Suprapubic skin (tissue), 4 donors: ENCODE results near the gene HOXC6.

Experiments used
- EP300 ChIP-seq: sonication (generic); formaldehyde crosslinking; IDR thresholded peaks from one replicate; pipeline ENCODE4 v1.6.1; 2017; ENCODE audit warnings: antibody characterized with exemption
- POLR2A ChIP-seq, 2 donors: fragments of 450-650 bp; IDR thresholded peaks; one replicate each; pipeline ENCODE4 v1.6.1; 2017; ENCODE audit warnings: antibody characterized with exemption in 2 of 2, mild to moderate bottlenecking in 2 of 2, moderate library complexity in 2 of 2
- POLR2AphosphoS5 ChIP-seq, 3 donors: sonication (generic); formaldehyde crosslinking; IDR thresholded peaks; one replicate each; pipeline ENCODE4 v1.6.1; 2017; ENCODE audit warnings: antibody characterized with exemption in 3 of 3
- TF ChIP-seq, protein P1 (sequence below), 2 donors: fragments of 200-600 bp in 1 of 2; fragments of 450-650 bp in 1 of 2; sonication (generic) in 1 of 2; IDR thresholded peaks; one replicate each; pipeline ENCODE4 v1.5.1; 2016 to 2019; ENCODE audit warnings: antibody characterized with exemption in 2 of 2, mild to moderate bottlenecking in 1 of 2, moderate library complexity in 1 of 2

DNA sequence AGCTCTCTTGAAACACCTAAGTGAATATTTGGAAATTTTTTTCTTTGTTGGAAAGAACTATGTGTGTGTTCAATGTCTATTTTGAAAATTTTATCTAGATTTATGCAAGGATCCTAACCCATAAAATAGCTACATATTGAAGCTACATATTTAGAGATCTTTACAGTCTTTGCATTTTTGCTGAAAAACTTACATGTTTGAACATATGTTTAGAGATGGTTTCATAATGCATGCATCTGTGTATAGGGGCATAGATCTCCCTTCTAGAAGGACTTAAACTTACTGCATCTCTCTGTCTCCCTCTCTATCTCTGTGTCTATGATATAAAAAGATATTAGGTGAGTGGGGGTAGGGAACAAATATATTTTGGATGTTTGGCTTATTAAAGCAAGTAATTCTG lies 17.2 kb downstream of the HOXC6 start:
- TF ChIP-seq POLR2AphosphoS5 (IDR thresholded peaks at IDR 0.05) (no peak), EP300 (no peak), POLR2A (IDR thresholded peaks at IDR 0.05) (no peak)
- TF ChIP-seq, protein P1, sequence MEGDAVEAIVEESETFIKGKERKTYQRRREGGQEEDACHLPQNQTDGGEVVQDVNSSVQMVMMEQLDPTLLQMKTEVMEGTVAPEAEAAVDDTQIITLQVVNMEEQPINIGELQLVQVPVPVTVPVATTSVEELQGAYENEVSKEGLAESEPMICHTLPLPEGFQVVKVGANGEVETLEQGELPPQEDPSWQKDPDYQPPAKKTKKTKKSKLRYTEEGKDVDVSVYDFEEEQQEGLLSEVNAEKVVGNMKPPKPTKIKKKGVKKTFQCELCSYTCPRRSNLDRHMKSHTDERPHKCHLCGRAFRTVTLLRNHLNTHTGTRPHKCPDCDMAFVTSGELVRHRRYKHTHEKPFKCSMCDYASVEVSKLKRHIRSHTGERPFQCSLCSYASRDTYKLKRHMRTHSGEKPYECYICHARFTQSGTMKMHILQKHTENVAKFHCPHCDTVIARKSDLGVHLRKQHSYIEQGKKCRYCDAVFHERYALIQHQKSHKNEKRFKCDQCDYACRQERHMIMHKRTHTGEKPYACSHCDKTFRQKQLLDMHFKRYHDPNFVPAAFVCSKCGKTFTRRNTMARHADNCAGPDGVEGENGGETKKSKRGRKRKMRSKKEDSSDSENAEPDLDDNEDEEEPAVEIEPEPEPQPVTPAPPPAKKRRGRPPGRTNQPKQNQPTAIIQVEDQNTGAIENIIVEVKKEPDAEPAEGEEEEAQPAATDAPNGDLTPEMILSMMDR (IDR thresholded peaks at IDR 0.05): no peak
